Sciatic nerve (tissue), 2 donors: Measurements from ENCODE around the gene VPS54. TPM values are rescaled to one million over a fixed set of nuclear protein-coding genes. Genes with fewer than 3 reads are reported as not detected.
"Not testable (repeated sequence)": the region's sequence is repeated elsewhere in the genome, so short reads cannot be mapped to it uniquely, and the experiment has no call there.

Experiments
- ATAC-seq: fragments of 200-7000 bp; cut with Tn5 transposase; one replicate; pipeline ENCODE4 v1.9.1; 2020; ENCODE audit warnings: mild to moderate bottlenecking, moderate library complexity
- DNase-seq: peaks from one replicate; pipeline ENCODE4 v3.0.0-alpha.2; 2020; ENCODE audit warnings: low spot score
- intact Hi-C: fragments of 100-400 bp; cut with DNase I; formaldehyde crosslinking; loops from one replicate; pipeline ENCODE4 v1.14.2; 2022
- total RNA-seq: library from RNA; stranded (reverse); fragmentation: NEBNext Ultra II Directional; extraction: Animal tissue kit (Norgen Biotek cat#: 25700); gene quantifications from one replicate; pipeline ENCODE4 v1.2.1, GENCODE V29; 2021
- donor health status: DM: no; HTN: no; CAD: no.
- donor health status: DM: no; HTN: no; CAD: no.

Gene VPS54
- total RNA-seq, 1 donor from 2014 or later, result 27.9 TPM

DNA sequence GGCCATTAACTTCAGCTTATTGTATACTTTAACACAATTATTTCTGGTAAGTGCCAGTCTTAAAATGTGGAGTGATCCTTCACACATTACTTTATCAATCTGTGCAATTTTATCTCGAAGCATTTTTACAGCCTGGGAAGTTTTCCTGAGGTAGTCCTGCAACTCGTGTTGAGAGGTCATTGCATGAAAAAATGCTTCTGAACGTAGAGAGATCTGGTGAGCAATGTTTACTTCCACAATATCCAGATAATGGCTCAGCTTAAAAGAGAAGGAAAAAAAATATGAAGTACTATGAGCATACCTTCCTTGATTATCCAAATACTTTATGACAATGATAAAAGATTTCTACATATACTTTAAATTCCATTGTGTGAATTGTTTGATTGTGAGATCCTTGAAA is 57.0 kb downstream of the VPS54 start:
- DNase-seq (no peak), ATAC-seq (no peak)
- intact Hi-C loops, result no loop called here

DNA sequence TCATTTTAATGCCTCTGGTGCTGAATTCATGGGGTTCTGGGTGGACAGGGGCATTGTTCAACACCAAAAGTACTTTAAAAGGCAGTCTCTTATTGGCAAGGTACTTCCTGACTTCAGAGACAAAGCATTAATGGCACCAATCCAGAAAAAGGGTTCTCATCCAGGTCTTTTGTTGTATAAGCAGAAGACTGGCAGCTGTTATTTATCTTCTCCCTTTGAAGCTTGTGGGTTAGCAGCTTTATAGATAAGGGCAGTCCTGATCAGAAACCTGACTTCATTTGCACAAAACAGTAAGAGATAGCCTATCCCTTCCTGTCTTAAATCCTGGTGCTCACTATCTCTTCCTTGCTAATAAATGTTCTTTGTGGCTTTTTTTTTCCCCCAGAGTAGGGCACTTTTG is 68.8 kb downstream of the VPS54 start:
- ATAC-seq (no peak), DNase-seq (no peak)
- intact Hi-C loops, result no loop called here

DNA sequence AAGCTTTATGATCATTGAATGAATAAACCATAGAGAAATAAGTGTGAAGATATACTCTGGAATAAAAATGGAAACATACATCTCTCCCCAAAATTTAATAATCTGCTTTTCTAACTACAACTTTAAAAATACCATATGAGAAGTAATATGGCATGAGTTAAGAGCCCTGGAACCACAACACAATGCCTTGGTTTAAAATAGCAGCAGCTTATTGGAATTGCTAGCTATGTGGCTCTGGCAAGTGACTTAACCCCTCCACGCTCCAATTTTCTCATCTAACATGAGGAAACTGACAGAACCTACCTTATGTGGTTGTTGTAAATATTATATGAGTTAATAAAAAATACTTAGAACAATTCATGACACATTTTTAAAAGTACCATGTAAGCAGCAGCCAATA is 76.4 kb downstream of the VPS54 start:
- intact Hi-C loops, result no loop called here
- ATAC-seq (no peak), DNase-seq (no peak)

DNA sequence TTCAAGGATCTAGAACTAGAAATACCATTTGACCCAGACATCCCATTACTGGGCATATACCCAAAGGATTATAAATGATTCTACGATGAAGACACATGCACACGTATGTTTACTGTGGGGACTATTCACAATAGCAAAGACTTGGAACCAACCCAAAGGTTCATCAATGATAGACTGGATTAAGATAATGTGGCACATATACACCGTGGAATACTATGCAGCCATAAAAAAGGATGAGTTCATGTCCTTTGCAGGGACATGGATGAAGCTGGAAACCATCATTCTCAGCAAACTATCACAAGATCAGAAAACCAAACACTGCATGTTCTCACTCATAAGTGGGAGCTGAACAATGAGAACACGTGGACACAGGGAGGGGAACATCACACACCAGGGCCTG is 87.1 kb downstream of the VPS54 start:
- DNase-seq, ATAC-seq, intact Hi-C loops: not testable (repeated sequence)

DNA sequence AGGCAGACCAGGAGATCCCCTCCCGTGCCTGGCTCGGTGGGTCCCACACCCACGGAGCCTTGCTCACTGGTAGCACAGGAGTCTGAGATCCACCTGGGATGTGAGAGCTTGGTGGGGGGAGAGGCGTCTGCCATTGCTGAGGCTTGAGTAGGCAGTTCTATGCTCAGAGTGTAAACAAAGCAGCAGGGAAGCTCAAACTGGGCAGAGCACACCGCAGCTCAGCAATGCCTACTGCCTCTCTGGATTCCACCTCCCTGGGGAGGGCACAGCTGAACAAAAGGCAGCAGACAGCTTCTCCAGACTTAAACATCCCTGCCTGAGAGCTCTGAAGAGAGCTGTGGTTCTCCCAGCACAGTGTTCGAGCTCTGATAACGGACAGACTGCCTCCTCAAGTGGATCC is 92.4 kb downstream of the VPS54 start:
- intact Hi-C loops, result no loop called here
- ATAC-seq, result no peak
- DNase-seq, result no peak

DNA sequence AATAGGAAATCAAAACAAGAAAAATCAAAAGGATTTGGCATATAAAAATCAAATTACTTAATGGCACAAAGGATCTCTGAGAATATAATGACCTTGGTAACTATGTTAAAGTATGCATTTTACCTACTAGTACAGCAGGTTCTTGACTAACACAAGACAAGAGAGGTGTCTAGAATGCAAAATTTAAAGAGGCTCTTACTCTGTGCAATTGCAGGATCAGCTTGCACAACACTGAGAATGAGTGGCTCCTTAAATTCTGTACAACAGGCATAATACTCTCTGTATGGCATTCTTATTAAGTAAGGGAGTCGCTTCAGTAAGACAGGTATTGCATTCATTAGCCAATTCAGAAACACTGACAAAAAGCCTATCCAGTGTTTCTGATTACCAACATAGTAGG is 104.9 kb downstream of the VPS54 start:
- intact Hi-C loops, result no loop called here
- ATAC-seq, result no peak
- no peak for DNase-seq

DNA sequence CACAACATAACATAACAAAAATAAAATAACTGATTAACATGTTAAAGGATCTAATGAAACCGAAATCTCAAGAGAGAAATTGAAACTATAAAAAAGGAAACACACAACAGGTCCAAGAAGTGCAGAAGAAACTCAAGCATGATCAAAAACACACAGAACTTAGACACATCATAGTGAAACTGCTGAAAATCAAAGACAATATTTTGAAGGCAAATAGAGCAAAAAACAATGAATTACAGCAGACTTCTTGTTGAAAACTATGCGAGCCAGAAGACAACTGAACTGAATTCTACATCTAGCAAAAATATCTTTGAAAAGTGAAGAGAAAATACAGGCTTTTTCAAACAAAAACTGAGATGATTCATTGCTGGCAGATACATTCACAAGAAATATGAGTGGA is 116.2 kb downstream of the VPS54 start:
- ATAC-seq (no peak), DNase-seq (no peak)
- intact Hi-C loops, result no loop called here

DNA sequence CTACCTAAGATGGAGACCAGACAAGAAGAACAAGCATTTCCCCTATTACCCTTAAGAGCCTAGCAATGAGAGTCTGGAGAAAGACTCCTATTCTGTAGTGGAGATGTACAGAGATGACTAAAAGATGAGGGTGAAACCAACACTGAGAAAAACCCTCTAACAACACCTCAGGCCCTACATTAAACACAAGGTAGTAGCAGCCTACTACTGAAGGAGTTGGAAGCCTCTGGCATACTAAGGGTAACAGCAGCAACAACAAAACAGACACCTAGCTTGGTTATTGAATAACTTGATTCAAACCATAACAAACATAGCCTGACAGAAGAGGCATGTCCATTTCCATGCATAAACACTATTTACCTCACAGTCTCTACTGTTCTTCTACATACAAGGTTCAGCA is 117.1 kb downstream of the VPS54 start:
- DNase-seq, result no peak
- no peak for ATAC-seq
- intact Hi-C loops, result no loop called here

DNA sequence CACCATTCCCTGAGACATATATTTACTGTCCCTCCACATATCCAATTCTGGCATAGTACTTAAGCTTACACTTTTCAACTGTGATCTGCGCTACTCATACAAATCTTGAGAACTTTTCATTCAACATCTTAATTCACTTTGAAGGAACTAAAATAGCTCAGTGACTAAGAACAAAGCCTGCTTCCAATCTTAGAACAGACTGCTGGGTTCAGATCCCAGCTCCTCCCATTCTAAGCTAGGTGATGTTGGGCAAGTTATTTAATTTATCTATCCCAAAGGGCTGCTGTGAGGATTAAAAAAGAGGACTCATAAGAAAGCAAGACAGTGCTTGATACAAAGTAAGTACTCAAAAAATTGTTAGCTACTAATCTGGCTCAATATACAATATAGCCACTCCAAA is 119.6 kb downstream of the VPS54 start:
- intact Hi-C loops, result no loop called here
- DNase-seq (no peak), ATAC-seq (peak; percentile 28)

DNA sequence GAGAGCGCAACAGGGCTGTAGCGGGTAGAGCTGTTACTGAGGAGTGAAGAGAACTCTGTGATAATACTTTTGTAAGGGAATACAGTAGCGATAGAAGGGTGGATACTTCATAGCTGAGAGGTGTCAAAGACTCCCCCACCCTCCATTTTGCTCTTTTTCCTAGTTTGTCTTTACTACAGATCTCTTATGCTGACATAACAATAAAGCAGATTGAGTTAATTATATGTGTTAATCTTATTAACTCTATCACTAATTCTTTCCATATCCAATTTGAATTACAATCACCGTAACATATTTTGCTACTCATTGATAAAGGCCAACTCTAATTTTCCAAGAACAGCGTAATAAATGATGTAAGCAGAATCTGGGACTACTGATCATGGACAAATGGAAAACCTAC is 120.4 kb downstream of the VPS54 start:
- ATAC-seq, result no peak
- DNase-seq, result no peak

DNA sequence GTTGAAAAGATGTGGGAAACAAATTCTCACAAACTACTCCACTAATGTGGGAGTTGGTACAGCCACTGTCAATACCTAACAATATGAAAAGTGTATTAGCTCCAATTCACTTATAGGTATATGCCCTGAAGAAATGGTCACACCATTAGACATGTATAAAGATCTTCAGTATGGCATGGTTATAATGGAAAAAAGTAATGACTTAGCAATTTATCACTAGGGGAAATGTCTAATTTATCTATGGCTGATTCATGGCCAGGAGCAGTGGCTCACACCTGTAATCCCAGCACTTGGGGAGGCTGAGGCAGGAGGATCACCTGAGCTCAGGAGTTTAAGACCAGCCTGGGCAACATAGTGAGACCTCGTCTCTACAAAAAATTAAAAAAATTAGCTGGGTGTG is 125.1 kb downstream of the VPS54 start:
- no peak for DNase-seq
- no peak for ATAC-seq
- intact Hi-C loops, result no loop called here

More for the DNA sequence above, 120.4 kb downstream of the VPS54 start:
- intact Hi-C loops, result no loop called here

DNA sequence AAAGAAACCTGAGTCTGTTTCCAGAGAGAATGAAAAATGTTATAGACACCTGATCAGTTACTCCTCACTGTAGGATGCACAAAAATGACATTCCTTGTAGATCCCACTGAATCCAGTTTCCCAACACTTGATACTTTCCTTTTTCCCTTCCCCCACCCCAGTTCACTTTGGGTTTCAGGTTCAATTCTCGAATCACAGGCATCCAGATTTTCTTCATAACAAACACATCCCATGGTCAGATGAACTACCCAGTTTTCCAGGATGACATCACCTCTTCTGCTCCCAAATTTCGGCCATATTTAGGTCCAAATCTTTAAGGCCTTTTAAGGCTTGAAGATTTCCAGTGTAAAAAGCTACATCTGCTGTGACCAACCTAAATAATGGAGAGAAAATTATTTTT is 126.1 kb downstream of the VPS54 start:
- ATAC-seq, result no peak
- intact Hi-C loops, result no loop called here
- no peak for DNase-seq

DNA sequence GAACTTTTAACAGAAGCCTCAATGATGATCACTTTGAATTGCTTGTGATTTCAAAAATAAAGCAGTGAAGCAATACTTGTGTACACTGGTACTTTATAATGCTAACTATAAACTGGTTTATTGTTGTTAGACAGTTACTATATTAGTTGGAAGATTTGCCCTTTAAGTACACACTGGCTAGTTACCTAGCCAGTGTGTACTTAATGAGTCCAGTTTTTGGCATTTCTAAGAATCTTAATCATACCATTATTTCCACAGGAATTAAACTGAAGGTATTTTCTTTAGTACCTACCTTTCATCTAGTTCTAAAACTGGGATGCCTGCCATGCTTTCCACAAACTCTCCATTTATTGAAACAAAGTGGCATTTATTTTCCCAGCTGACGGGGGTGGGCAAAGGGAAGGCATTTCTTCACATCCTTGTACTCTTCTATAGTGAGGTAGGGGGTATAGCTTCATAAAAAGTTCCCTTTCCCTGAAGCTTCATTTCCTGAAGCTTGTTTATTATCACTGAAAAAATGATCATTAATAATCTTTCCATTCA is 127.7 kb downstream of the VPS54 start:
- intact Hi-C loops, result no loop called here
- ATAC-seq, result no peak
- DNase-seq, result no peak

DNA sequence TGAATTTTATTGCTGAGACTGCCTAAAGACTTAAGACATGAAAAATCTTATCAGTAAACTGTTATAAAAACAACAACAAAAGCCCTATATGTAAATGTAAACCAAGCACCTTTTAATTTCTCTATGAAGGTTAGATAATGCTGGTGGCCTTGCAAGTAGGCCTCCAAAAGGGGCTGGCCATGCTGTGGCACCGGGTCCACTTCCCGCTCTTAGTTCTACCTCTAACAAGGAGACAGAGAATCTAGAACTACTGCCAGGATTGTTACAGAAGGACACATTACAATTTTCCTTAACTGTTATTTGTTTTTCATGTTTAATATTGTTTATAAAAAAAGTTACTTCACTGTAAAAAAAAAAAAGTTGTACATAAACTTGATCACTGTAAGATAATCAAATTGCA is 128.6 kb downstream of the VPS54 start:
- DNase-seq, result no peak
- no peak for ATAC-seq
- intact Hi-C loops, result no loop called here

DNA sequence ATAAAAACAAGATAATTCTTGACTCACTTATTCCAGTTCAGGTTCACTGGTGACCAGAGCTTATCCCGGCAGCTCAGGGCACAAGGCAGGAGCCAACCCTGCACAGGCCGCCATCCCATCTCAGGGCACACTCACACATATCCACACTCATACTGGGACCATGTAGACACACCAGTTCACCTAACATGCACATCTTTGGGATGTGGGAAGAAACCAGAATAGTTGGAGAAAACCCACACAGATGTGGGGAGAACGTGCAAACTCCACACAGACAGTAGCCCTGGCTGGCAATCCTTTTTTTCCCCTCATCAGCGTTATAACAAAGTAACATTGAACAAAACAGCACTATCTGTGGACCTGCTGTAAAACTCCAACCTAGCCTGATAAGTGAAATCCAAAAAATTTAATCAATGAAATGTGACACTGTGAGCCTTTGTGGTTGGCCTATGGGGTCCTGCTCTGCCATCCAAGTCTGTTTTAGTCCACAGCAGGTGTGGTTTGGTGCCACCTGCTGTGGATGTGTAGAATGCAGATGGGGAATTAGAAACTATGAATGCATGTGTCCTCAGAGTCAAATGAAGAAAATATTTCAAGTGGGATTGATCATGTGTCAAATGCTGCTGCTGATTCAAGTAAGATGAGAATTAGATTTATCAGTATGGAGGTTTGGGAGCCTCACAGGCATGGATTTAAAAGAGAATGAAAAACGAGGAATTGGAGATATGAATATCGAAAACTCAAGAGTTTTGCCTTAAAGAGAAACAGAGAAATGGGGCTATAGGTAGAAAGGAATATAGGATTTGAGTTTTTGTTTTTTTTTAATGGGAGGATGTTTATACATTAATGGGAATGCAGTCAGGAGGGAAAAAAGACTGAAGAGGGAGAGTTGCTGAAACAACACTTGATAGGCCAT is 130.5 kb downstream of the VPS54 start:
- no peak for DNase-seq
- peak; percentile 70 for ATAC-seq
- intact Hi-C loops, result no loop called here

DNA sequence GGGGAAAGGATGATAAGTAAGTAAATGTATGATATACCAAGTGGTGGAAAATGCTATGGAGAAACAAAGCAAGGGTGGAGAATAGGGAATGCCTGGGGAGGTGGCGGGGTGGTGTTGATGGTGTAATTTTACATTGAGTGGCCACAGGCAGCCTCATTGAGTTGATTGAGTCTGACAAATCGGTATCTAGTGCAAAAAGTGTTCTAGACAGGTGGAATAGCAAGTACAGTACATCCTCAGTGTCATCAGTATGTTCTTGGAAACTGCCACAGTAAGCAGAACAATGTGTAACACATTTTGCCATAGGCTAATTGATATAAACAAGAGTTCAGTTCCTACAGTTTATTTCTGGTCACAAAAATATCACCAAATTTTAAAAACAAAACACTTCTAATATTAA is 131.2 kb downstream of the VPS54 start:
- intact Hi-C loops, result no loop called here
- DNase-seq (no peak), ATAC-seq (no peak)

DNA sequence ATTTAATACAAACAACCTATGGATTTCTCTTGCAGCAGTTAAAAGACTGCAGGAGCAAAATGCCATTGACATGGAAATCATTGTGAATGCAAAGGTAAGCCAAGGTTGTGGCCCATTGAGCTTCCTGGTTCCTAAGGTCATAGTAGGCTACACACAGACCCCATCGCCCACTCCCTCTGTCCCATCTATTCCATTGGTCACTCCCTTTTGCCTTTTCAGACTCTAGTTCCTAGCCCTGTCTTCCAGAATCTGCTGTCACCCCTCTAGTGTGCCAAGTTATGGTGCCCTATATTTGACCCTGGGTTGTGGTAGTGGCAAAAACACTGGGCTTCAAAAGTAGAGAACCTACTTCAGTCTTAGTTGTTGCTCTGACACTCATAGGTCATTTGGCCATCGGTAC is 132.8 kb downstream of the VPS54 start:
- DNase-seq (no peak), ATAC-seq (no peak)
- intact Hi-C loops, result no loop called here

DNA sequence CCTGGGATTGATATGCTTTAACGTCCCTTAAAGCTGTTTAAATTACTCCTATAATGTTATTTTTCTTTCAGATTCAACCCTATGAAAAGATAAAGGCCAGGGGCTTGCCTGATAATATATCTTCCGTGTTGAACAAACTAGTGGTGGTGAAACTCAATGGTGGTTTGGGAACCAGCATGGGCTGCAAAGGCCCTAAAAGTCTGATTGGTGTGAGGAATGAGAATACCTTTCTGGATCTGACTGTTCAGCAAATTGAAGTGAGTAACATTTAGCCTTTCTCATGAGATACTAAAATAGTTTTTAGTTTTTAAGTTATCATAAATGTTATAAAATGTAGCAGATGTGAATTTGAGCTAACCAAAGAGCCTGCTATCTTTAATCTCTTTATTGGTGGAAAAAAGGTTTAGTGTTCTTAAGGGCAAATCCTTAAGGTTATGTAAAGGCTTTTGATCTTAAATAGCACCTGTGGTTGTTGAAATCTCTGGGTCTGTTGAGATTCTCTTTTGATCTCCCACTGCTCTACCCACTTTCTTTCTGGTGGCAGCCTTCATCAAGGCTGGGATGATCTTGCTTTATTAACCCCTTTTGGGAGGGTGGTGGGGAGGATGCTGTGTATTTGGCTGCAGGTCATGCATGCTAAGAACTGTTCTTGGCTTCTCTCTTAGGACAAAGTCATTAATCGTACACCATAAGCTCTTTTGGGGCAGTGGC is 136.7 kb downstream of the VPS54 start:
- DNase-seq (no peak), ATAC-seq (no peak)
- intact Hi-C loops, result no loop called here

DNA sequence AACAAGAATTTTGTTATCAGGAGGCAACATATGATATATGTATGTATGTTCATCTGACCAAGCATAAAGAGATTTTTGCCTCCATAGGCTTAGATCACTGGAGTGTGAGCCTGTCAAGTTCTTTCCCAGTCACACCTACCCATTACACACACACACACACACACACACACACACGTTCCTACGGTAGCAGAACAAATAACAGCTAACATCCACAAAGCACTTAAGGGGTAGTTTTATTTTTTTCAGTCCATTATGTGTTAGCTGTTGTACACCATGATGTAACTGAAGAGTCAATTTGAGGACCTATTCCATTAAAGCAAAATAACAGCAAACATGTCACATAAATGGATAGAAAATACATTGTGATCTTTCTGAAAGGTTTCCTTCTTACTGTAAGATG is 138.0 kb downstream of the VPS54 start:
- DNase-seq (no peak), ATAC-seq (no peak)

DNA sequence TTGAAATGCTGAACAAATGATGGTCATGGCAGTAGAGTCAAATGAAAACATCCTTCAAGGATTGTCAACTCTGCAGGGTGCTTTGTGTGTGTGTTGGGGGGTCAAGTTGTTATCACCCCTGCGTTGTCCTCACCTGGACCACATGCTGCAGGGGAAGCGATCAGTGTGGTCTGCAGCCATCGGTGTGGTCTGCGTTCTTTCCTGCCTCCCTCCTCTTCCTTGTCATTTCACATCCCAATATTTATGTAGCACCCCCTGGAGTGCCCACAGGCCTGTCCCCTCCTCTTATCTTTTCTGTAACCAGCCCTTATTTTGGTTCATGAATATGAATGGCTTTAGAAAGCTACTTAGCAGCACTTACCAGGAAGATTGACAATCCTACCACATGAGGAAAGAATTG is 138.6 kb downstream of the VPS54 start:
- DNase-seq (no peak), ATAC-seq (no peak)
- intact Hi-C loops, result no loop called here

More for the DNA sequence above, 138.0 kb downstream of the VPS54 start:
- intact Hi-C loops, result no loop called here
